ENCODE measurements around the gene ERLIN1.

The ERLIN1 gene

GRCh38 chr10:100173035-100173434, 12.8 kb downstream of the ERLIN1 start:
- Histone ChIP-seq H3K4me3 (ENCODE audit: low read length in 2 of 2) (no peak overlapping the region), H3K9me3 (replicated peaks in 1 of 2; ENCODE audit: control insufficient read depth in 2 of 2, insufficient read depth in 1 of 2, low read depth in 1 of 2, low read length in 2 of 2) (peaks cover 0 to 17% of the 10 kb centered on the region in 2 donors), H3K4me1 (ENCODE audit: control insufficient read depth in 2 of 2, insufficient read depth in 1 of 2, low read depth in 1 of 2, low read length in 2 of 2) (no peaks in the 10 kb centered on the region), H2BK120ac (ENCODE audit: low read depth, low read length) (no peak overlapping the region), H2BK15ac (ENCODE audit: low read length) (no peak overlapping the region), H2AFZ (ENCODE audit: low read length) (no peak overlapping the region), H3K18ac (ENCODE audit: low read length) (no peak overlapping the region), H3K14ac (ENCODE audit: low read length) (no peak overlapping the region), H2BK5ac (ENCODE audit: low read length) (no peak overlapping the region), H2AK5ac (ENCODE audit: low read depth, low read length) (no peak overlapping the region), H3K23ac (ENCODE audit: low read depth, low read length, poor library complexity) (no peak overlapping the region), H3K27me3 (ENCODE audit: control insufficient read depth in 3 of 3, insufficient read depth in 3 of 3, low read depth in 1 of 3, low read length in 3 of 3) (no peaks in the 10 kb centered on the region), H3K4ac (ENCODE audit: low read length) (no peak overlapping the region), H3K36me3 (replicated peaks in 1 of 2; ENCODE audit: control insufficient read depth in 2 of 2, insufficient read depth in 2 of 2, low read length in 2 of 2) (peaks cover 10 to 98% of the 10 kb centered on the region in 2 donors), H3K79me1 (ENCODE audit: low read depth, low read length) (no peaks in the 10 kb centered on the region), H4K91ac (ENCODE audit: low read depth, low read length, poor library complexity) (no peak overlapping the region), H4K8ac (ENCODE audit: low read depth, low read length) (no peak overlapping the region), H3K4me2 (ENCODE audit: insufficient read depth, low read length, poor library complexity, severe bottlenecking) (no peak overlapping the region), H3K9ac (ENCODE audit: low read depth, low read length, poor library complexity) (no peak overlapping the region), H2BK12ac (ENCODE audit: low read length) (no peak overlapping the region), H3K27ac (replicated peaks; ENCODE audit: low read length) (no peak overlapping the region)
- WGBS, 2 donors (ENCODE audit: extremely low coverage in 2 of 2, insufficient read length in 2 of 2, insufficient replicate concordance in 1 of 2) = no CpG with 5 or more reads among the region's 6 CpGs
- DNase-seq (ENCODE audit: low spot score) = no peak

GRCh38 chr10:100172349-100172748, 13.5 kb downstream of the ERLIN1 start:
- Histone ChIP-seq H3K79me1 (ENCODE audit: low read depth, low read length) (no peaks in the 10 kb centered on the region), H2BK15ac (ENCODE audit: low read length) (no peak overlapping the region), H2AK5ac (ENCODE audit: low read depth, low read length) (no peak overlapping the region), H3K27me3 (ENCODE audit: control insufficient read depth in 3 of 3, insufficient read depth in 3 of 3, low read depth in 1 of 3, low read length in 3 of 3) (no peaks in the 10 kb centered on the region), H3K18ac (ENCODE audit: low read length) (no peak overlapping the region), H2BK5ac (ENCODE audit: low read length) (no peak overlapping the region), H2BK120ac (ENCODE audit: low read depth, low read length) (no peak overlapping the region), H3K27ac (replicated peaks; ENCODE audit: low read length) (no peak overlapping the region), H3K9ac (ENCODE audit: low read depth, low read length, poor library complexity) (no peak overlapping the region), H3K9me3 (replicated peaks in 1 of 2; ENCODE audit: control insufficient read depth in 2 of 2, insufficient read depth in 1 of 2, low read depth in 1 of 2, low read length in 2 of 2) (peaks cover 0 to 17% of the 10 kb centered on the region in 2 donors), H2BK12ac (ENCODE audit: low read length) (no peak overlapping the region), H3K4me2 (ENCODE audit: insufficient read depth, low read length, poor library complexity, severe bottlenecking) (no peak overlapping the region), H3K4ac (ENCODE audit: low read length) (no peak overlapping the region), H3K23ac (ENCODE audit: low read depth, low read length, poor library complexity) (no peak overlapping the region), H4K8ac (ENCODE audit: low read depth, low read length) (no peak overlapping the region), H3K36me3 (replicated peaks in 1 of 2; ENCODE audit: control insufficient read depth in 2 of 2, insufficient read depth in 2 of 2, low read length in 2 of 2) (peaks cover 10 to 97% of the 10 kb centered on the region in 2 donors), H3K14ac (ENCODE audit: low read length) (no peak overlapping the region), H2AFZ (ENCODE audit: low read length) (no peak overlapping the region), H3K4me3 (ENCODE audit: low read length in 2 of 2) (no peak overlapping the region), H3K4me1 (ENCODE audit: control insufficient read depth in 2 of 2, insufficient read depth in 1 of 2, low read depth in 1 of 2, low read length in 2 of 2) (no peaks in the 10 kb centered on the region), H4K91ac (ENCODE audit: low read depth, low read length, poor library complexity) (no peak overlapping the region)
- no CpG with 5 or more reads among the region's 1 CpG for WGBS, 2 donors (ENCODE audit: extremely low coverage in 2 of 2, insufficient read length in 2 of 2, insufficient replicate concordance in 1 of 2)
- no peak for DNase-seq (ENCODE audit: low spot score)

GRCh38 chr10:100168313-100168643, 17.6 kb downstream of the ERLIN1 start:
- Histone ChIP-seq H2BK12ac (ENCODE audit: low read length) (no peak overlapping the region), H4K91ac (ENCODE audit: low read depth, low read length, poor library complexity) (no peak overlapping the region), H3K23ac (ENCODE audit: low read depth, low read length, poor library complexity) (no peak overlapping the region), H3K4me3 (ENCODE audit: low read length in 2 of 2) (no peak overlapping the region), H2BK15ac (ENCODE audit: low read length) (no peak overlapping the region), H3K36me3 (replicated peaks in 1 of 2; ENCODE audit: control insufficient read depth in 2 of 2, insufficient read depth in 2 of 2, low read length in 2 of 2) (peaks cover 5 to 86% of the 10 kb centered on the region in 2 donors), H3K14ac (ENCODE audit: low read length) (no peak overlapping the region), H3K4me1 (ENCODE audit: control insufficient read depth in 2 of 2, insufficient read depth in 1 of 2, low read depth in 1 of 2, low read length in 2 of 2) (no peaks in the 10 kb centered on the region), H3K9ac (ENCODE audit: low read depth, low read length, poor library complexity) (no peak overlapping the region), H3K4me2 (ENCODE audit: insufficient read depth, low read length, poor library complexity, severe bottlenecking) (no peak overlapping the region), H3K9me3 (replicated peaks in 1 of 2; ENCODE audit: control insufficient read depth in 2 of 2, insufficient read depth in 1 of 2, low read depth in 1 of 2, low read length in 2 of 2) (peaks cover 0 to 16% of the 10 kb centered on the region in 2 donors), H3K4ac (ENCODE audit: low read length) (no peak overlapping the region), H3K18ac (ENCODE audit: low read length) (no peak overlapping the region), H2AK5ac (ENCODE audit: low read depth, low read length) (no peak overlapping the region), H2BK5ac (ENCODE audit: low read length) (no peak overlapping the region), H3K27me3 (ENCODE audit: control insufficient read depth in 3 of 3, insufficient read depth in 3 of 3, low read depth in 1 of 3, low read length in 3 of 3) (no peaks in the 10 kb centered on the region), H3K79me1 (ENCODE audit: low read depth, low read length) (no peaks in the 10 kb centered on the region), H3K27ac (replicated peaks; ENCODE audit: low read length) (no peak overlapping the region), H2AFZ (ENCODE audit: low read length) (no peak overlapping the region), H4K8ac (ENCODE audit: low read depth, low read length) (no peak overlapping the region), H2BK120ac (ENCODE audit: low read depth, low read length) (no peak overlapping the region)
- WGBS, 2 donors (ENCODE audit: extremely low coverage in 2 of 2, insufficient read length in 2 of 2, insufficient replicate concordance in 1 of 2) = no CpG with 5 or more reads among the region's 1 CpG
- no peak for DNase-seq (ENCODE audit: low spot score)

GRCh38 chr10:100167553-100168312, 18.1 kb downstream of the ERLIN1 start:
- Histone ChIP-seq H3K4me2 (ENCODE audit: insufficient read depth, low read length, poor library complexity, severe bottlenecking) (no peak overlapping the region), H3K4ac (ENCODE audit: low read length) (no peak overlapping the region), H2BK15ac (ENCODE audit: low read length) (no peak overlapping the region), H3K9ac (ENCODE audit: low read depth, low read length, poor library complexity) (no peak overlapping the region), H3K4me1 (ENCODE audit: control insufficient read depth in 2 of 2, insufficient read depth in 1 of 2, low read depth in 1 of 2, low read length in 2 of 2) (no peaks in the 10 kb centered on the region), H2BK120ac (ENCODE audit: low read depth, low read length) (no peak overlapping the region), H3K14ac (ENCODE audit: low read length) (no peak overlapping the region), H2BK12ac (ENCODE audit: low read length) (no peak overlapping the region), H4K91ac (ENCODE audit: low read depth, low read length, poor library complexity) (no peak overlapping the region), H3K23ac (ENCODE audit: low read depth, low read length, poor library complexity) (no peak overlapping the region), H2BK5ac (ENCODE audit: low read length) (no peak overlapping the region), H2AK5ac (ENCODE audit: low read depth, low read length) (no peak overlapping the region), H4K8ac (ENCODE audit: low read depth, low read length) (no peak overlapping the region), H3K36me3 (replicated peaks in 1 of 2; ENCODE audit: control insufficient read depth in 2 of 2, insufficient read depth in 2 of 2, low read length in 2 of 2) (peaks cover under 1 to 86% of the 10 kb centered on the region in 2 donors), H3K27ac (replicated peaks; ENCODE audit: low read length) (no peak overlapping the region), H3K27me3 (ENCODE audit: control insufficient read depth in 3 of 3, insufficient read depth in 3 of 3, low read depth in 1 of 3, low read length in 3 of 3) (no peaks in the 10 kb centered on the region), H3K4me3 (ENCODE audit: low read length in 2 of 2) (no peak overlapping the region), H3K18ac (ENCODE audit: low read length) (no peak overlapping the region), H2AFZ (ENCODE audit: low read length) (no peak overlapping the region), H3K9me3 (replicated peaks in 1 of 2; ENCODE audit: control insufficient read depth in 2 of 2, insufficient read depth in 1 of 2, low read depth in 1 of 2, low read length in 2 of 2) (peaks cover 0 to 11% of the 10 kb centered on the region in 2 donors), H3K79me1 (ENCODE audit: low read depth, low read length) (no peaks in the 10 kb centered on the region)
- WGBS, 2 donors (ENCODE audit: extremely low coverage in 2 of 2, insufficient read length in 2 of 2, insufficient replicate concordance in 1 of 2) = no CpG with 5 or more reads among the region's 5 CpGs
- DNase-seq (ENCODE audit: low spot score) = no peak

All from neuronal stem cell (in vitro differentiated cells).